ENCODE results near the gene SEL1L.
"Not testable (repeated sequence)": the region's sequence is repeated elsewhere in the genome, so short reads cannot be mapped to it uniquely, and the experiment has no call there.

The SEL1L gene

DNA sequence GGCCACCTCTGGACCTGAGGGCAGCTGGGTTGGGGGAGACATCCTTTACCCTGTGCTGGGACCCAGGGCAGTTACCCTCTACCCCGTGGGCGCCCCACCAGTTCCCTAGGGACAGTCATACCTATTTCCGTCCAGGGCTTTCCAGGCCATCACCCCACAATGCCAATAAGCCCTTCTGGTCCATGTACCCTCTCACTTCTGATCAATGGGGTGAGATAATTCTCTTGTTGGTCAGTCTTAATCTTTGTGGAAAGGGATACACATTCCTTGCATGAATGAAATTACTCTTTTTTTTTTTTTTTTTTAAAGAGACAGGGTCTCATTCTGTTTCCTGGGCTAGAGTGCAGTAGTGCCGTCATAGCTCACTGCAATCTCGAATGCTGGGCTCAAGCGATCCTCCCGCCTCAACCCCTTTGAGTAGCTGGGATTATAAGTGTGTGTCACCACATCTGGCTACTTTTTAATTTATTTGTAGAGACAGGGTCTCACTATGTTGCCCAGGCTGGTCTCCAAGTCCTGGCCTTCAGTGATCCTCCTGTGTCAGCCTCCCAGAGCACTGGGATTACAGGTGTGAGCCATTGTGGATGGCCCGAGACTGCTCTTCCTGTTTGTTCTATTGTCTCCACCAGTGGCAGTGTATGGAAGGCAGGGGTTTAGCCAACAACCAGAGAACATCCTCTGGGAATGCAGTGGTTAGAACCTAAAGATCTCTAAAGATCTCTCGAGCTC lies 87.2 kb downstream of the SEL1L start:
- no peak for FAIRE-seq

GRCh38 chr14:81441626-81442134 lies 92.0 kb downstream of the SEL1L start:
- FAIRE-seq: no peak

GRCh38 chr14:81440041-81440440 lies 93.6 kb downstream of the SEL1L start:
- no peak for FAIRE-seq

DNA sequence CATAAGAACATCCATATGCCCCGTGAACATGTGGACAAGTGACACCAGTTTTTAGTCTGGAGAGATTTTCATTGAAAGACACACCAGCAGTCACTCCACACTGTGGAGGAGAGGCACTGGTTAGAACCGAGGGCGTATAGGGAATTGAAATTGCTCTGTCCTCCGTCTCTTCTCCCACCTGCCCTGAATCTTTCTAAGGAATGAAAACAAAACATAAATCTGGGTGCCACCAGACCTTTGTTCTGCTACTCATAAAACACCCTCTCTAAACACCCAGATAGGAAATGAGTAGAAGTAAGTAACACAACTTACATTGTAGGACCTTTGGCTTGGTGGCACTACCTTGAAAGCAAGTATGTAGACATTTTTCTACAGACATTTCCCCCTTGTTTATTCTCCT lies 96.4 kb downstream of the SEL1L start:
- FAIRE-seq: no peak

GRCh38 chr14:81436296-81437138 lies 97.1 kb downstream of the SEL1L start:
- no peak for FAIRE-seq

- no peak for FAIRE-seq
These were observed 98.0 kb downstream of the SEL1L start for GRCh38 chr14:81435391-81436295.

DNA sequence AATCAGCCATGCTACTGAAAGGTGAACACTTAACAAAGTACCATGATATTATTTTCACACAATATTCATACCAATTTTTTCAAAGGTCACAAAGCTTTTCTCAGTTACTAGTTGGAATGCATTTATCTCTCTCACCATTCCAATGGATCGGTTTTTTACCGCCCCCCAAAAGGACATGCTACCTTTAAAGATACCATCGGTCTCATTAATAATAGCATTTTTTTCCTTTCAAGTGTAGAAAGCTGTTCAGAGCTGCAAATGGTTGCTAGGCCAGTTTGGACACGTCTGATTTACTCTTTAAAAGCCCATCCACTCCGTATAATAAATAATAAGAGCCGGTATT lies 98.6 kb downstream of the SEL1L start:
- FAIRE-seq: no peak

DNA sequence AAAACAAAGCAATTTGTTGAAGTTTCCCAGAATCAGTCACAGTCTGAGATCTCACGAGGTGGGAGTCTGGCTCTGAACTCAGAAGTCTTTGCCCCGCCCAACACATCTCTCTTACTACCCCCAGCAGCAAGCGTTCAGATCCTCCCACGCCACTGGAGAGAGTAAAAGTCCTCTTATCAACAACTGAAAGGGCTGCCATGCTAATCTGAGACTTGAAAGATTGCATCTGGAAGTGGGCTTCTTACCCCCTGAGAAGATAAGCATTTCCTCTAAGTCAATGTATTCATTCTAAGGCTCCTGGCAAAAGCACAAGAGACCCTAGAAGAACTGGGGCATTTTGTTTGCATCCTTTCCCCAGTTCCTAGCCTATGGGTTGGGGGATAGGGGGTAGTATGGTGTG lies 99.4 kb downstream of the SEL1L start:
- no peak for FAIRE-seq

- no peak for FAIRE-seq
These were observed 100.3 kb downstream of the SEL1L start for GRCh38 chr14:81433378-81433777.

- no peak for FAIRE-seq
These were observed 101.4 kb downstream of the SEL1L start for GRCh38 chr14:81432219-81432661.

DNA sequence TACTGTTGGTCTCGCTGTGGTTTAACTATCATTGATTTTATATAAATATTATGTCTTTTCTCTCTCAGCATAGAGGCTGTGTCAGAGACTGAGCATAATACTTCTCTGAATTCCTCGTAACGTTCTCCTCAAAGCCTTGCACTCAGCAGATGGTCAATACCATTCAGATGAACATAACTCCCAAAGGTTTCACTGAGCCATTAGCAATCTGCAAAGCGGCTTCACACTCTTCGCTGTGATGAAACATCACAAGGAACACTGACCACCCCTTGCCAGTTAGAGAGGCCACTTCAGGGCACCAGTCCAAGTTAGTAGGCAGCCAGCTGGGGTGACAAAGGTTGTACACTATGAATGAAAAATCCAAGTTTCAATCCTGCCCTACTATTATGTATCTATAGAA lies 103.4 kb downstream of the SEL1L start:
- no peak for FAIRE-seq

GRCh38 chr14:81429749-81430148 lies 103.9 kb downstream of the SEL1L start:
- FAIRE-seq: not testable (repeated sequence)

GRCh38 chr14:81429028-81429427 lies 104.6 kb downstream of the SEL1L start:
- FAIRE-seq: no peak

- FAIRE-seq: no peak
These were observed 106.2 kb downstream of the SEL1L start for GRCh38 chr14:81427348-81428058.

DNA sequence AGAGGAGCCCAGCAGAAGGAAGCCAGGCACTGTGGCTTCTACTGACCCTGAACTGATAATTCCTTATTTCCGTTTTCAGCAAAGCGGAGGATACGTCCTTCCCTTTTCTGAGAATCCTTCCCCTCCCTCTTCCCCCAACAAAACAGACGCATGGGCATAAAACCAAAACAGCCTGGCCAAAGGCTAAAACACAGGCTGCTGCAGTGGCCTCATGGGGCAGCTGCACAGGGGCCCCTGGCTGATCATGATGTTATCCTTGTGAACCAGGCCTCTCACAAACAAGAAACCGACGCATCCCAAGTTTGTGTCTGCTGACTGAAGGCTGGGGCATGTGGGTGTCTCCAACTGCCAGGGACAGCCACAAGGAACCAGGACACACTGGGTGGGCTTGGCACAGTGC lies 110.1 kb downstream of the SEL1L start:
- FAIRE-seq: no peak

All from endometrium (tissue), 2 donors.